ENCODE data around the gene CACNG6. TPM values are rescaled to one million over a fixed set of nuclear protein-coding genes. Genes with fewer than 3 reads are reported as not detected.
"Not testable (repeated sequence)": the region's sequence is repeated elsewhere in the genome, so short reads cannot be mapped to it uniquely, and the experiment has no call there.

CACNG6 gene
- total RNA-seq, 2 experiments from 2014 or later, result 1.2 to 4.9 TPM

DNA sequence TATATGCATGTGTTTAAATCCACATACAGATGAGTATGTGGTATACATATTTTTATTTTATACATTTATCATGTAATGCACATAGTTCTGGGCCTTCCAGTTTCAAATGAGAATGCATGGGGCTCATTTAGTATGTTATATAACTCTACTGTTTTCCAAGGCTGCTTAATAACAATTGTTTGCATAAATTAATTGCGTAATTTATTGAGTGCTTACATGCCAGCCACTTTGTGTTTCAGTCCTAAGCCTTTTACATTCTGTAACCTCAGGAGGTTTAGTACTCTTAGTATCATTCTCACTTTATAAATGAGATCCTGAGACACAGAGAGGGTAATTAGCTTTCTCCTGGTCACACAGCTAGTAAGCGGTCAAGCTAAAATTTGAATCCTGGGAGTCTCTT, 45.4 kb upstream of the CACNG6 start:
- Histone ChIP-seq H3K9me3 (ENCODE audit: low read length) (no peaks in the 10 kb centered on the region), H3K36me3 (ENCODE audit: insufficient read depth, low read length) (no peaks in the 10 kb centered on the region), H3K79me2 (ENCODE audit: insufficient read depth, low read depth, low read length) (no peaks in the 10 kb centered on the region), H4K20me1 (ENCODE audit: insufficient read depth, low read length) (no peaks in the 10 kb centered on the region), H3K9me2 (ENCODE audit: insufficient read depth, low read length) (no peaks in the 10 kb centered on the region), H3K4me3 (ENCODE audit: low read depth, low read length, poor library complexity, severe bottlenecking) (no peak overlapping the region), H3K4me1 (ENCODE audit: insufficient read depth, low read length, poor library complexity, severe bottlenecking) (no peaks in the 10 kb centered on the region), H2AFZ (ENCODE audit: low read length) (no peak overlapping the region), H3K4me2 (ENCODE audit: low read length) (no peak overlapping the region), H3K27ac (ENCODE audit: low read depth, low read length, poor library complexity, severe bottlenecking) (no peak overlapping the region)
- intact Hi-C loops (cut with micrococcal nuclease; ENCODE audit: unreplicated experiment), result no loop called here
- DNase-seq (ENCODE audit: low spot score), result no peak
- BruUV-seq (replicated peaks), result no TSS peak
- TF ChIP-seq EZH2phosphoT487 (IDR thresholded peaks at IDR 0.05; ENCODE audit: borderline replicate concordance, low read depth, low read length), result no peak
- TF ChIP-seq, protein P1, sequence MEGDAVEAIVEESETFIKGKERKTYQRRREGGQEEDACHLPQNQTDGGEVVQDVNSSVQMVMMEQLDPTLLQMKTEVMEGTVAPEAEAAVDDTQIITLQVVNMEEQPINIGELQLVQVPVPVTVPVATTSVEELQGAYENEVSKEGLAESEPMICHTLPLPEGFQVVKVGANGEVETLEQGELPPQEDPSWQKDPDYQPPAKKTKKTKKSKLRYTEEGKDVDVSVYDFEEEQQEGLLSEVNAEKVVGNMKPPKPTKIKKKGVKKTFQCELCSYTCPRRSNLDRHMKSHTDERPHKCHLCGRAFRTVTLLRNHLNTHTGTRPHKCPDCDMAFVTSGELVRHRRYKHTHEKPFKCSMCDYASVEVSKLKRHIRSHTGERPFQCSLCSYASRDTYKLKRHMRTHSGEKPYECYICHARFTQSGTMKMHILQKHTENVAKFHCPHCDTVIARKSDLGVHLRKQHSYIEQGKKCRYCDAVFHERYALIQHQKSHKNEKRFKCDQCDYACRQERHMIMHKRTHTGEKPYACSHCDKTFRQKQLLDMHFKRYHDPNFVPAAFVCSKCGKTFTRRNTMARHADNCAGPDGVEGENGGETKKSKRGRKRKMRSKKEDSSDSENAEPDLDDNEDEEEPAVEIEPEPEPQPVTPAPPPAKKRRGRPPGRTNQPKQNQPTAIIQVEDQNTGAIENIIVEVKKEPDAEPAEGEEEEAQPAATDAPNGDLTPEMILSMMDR (conservative IDR thresholded peaks at IDR 0.05; ENCODE audit: low read length), result no peak
- ChIA-PET CTCF (ENCODE audit: unreplicated experiment) (no interaction called here), POLR2A (no interaction called here)

DNA sequence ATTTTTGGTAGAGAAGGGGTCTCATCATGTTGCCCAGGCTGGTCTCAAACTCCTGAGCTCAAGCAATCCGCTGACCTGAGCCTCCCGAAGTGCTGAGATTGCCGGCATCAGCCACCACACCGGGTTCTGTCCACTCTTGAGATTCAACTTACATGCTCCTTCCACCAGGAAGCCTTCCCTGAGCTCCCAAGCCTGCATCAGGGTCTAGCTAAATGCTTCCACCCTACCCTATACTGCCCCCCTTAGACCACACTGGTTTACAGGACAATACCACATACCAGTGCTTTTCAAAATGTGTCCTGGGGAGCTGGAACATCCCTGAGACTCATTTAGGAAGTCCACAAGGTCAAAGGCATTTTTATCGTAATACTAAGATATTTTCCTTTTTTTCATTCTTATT, 43.8 kb upstream of the CACNG6 start:
- Histone ChIP-seq H4K20me1 (ENCODE audit: insufficient read depth, low read length) (no peaks in the 10 kb centered on the region), H3K9me3 (ENCODE audit: low read length) (no peaks in the 10 kb centered on the region), H3K36me3 (ENCODE audit: insufficient read depth, low read length) (no peaks in the 10 kb centered on the region), H3K9me2 (ENCODE audit: insufficient read depth, low read length) (no peaks in the 10 kb centered on the region), H3K27ac (ENCODE audit: low read depth, low read length, poor library complexity, severe bottlenecking) (no peak overlapping the region), H3K79me2 (ENCODE audit: insufficient read depth, low read depth, low read length) (no peaks in the 10 kb centered on the region), H3K4me2 (ENCODE audit: low read length) (no peak overlapping the region), H3K4me3 (ENCODE audit: low read depth, low read length, poor library complexity, severe bottlenecking) (no peak overlapping the region), H3K4me1 (ENCODE audit: insufficient read depth, low read length, poor library complexity, severe bottlenecking) (no peaks in the 10 kb centered on the region), H2AFZ (ENCODE audit: low read length) (no peak overlapping the region)
- ChIA-PET CTCF (ENCODE audit: unreplicated experiment) (no interaction called here), POLR2A (no interaction called here)
- no TSS peak for BruUV-seq (replicated peaks)
- TF ChIP-seq, protein P1 (conservative IDR thresholded peaks at IDR 0.05; ENCODE audit: low read length), result peak; percentile 53
- no peak for TF ChIP-seq EZH2phosphoT487 (IDR thresholded peaks at IDR 0.05; ENCODE audit: borderline replicate concordance, low read depth, low read length)
- intact Hi-C loops (cut with micrococcal nuclease; ENCODE audit: unreplicated experiment), result no loop called here
- peak; percentile 4 for DNase-seq (ENCODE audit: low spot score)

DNA sequence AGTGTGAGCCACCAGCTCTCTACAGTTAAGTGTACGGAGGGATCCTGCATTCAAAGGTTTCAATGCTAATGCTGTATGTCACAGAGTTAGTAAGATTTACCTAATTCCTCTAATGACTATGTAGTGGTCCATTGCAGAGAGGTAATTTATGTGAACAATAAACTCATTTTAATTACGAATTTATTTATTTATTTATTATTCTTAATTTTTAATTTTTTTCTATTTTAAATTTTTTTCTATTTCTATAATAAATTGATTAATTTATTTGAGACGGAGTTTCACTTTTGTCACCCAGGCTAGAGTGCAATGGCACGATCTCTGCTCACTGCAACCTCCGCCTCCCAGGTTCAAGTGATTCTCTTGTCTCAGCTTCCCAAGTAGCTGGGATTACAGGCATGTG, 42.8 kb upstream of the CACNG6 start:
- POLR2A ChIA-PET, result not testable (repeated sequence)

More for the DNA sequence above, 42.8 kb upstream of the CACNG6 start:
- H3K27ac ChIP-seq (ENCODE audit: low read depth, low read length, poor library complexity, severe bottlenecking); DNase-seq (ENCODE audit: low spot score); H3K79me2 ChIP-seq (ENCODE audit: insufficient read depth, low read depth, low read length); H3K4me1 ChIP-seq (ENCODE audit: insufficient read depth, low read length, poor library complexity, severe bottlenecking); intact Hi-C loops (cut with micrococcal nuclease; ENCODE audit: unreplicated experiment); BruUV-seq (replicated peaks); H3K36me3 ChIP-seq (ENCODE audit: insufficient read depth, low read length); H2AFZ ChIP-seq (ENCODE audit: low read length); H3K4me3 ChIP-seq (ENCODE audit: low read depth, low read length, poor library complexity, severe bottlenecking); CTCF ChIA-PET (ENCODE audit: unreplicated experiment); H3K9me2 ChIP-seq (ENCODE audit: insufficient read depth, low read length); H3K9me3 ChIP-seq (ENCODE audit: low read length); H3K4me2 ChIP-seq (ENCODE audit: low read length); H4K20me1 ChIP-seq (ENCODE audit: insufficient read depth, low read length): not testable (repeated sequence)
